NAMALWA (cell line): ENCODE data around the gene GABRB1.

Source experiments
- DNase-seq: peaks from one replicate; pipeline ENCODE4 v3.0.0-alpha.2; 2015; ENCODE audit warnings: low spot score

Gene GABRB1

GRCh38 chr4:47386561-47387235 lies 355.3 kb downstream of the GABRB1 start:
- DNase-seq, result no peak

- no peak for DNase-seq
Measured at GRCh38 chr4:47390428-47391125, 359.2 kb downstream of the GABRB1 start.

- no peak for DNase-seq
Measured at GRCh38 chr4:47391256-47391655, 359.9 kb downstream of the GABRB1 start.

- DNase-seq, result no peak
Measured at GRCh38 chr4:47406408-47406807, 375.0 kb downstream of the GABRB1 start.

- DNase-seq, result no peak
Measured at GRCh38 chr4:47410271-47410670, 378.9 kb downstream of the GABRB1 start.

- peak; percentile 2 for DNase-seq
Measured at GRCh38 chr4:47413521-47413920, 382.2 kb downstream of the GABRB1 start.

- DNase-seq, result no peak
Measured at GRCh38 chr4:47415719-47416118, 384.4 kb downstream of the GABRB1 start.

GRCh38 chr4:47418147-47418546 lies 386.8 kb downstream of the GABRB1 start:
- no peak for DNase-seq

GRCh38 chr4:47419296-47419695 lies 387.9 kb downstream of the GABRB1 start:
- no peak for DNase-seq

GRCh38 chr4:47425628-47426027 lies 394.3 kb downstream of the GABRB1 start:
- no peak for DNase-seq

GRCh38 chr4:47427935-47428334 lies 396.6 kb downstream of the GABRB1 start:
- no peak for DNase-seq

- DNase-seq, result no peak
Measured at GRCh38 chr4:47432749-47433148, 401.4 kb downstream of the GABRB1 start.

GRCh38 chr4:47434931-47435330 lies 403.6 kb downstream of the GABRB1 start:
- no peak for DNase-seq

GRCh38 chr4:47442980-47443379 lies 411.6 kb downstream of the GABRB1 start:
- DNase-seq, result no peak

GRCh38 chr4:47444031-47444430 lies 412.7 kb downstream of the GABRB1 start:
- DNase-seq, result no peak

GRCh38 chr4:47451657-47452056 lies 420.3 kb downstream of the GABRB1 start:
- no peak for DNase-seq

- DNase-seq, result no peak
Measured at GRCh38 chr4:47462799-47463234, 431.4 kb downstream of the GABRB1 start.

GRCh38 chr4:47463235-47463956 lies 432.0 kb downstream of the GABRB1 start, which contains the start of gene COMMD8:
Gene COMMD8 (minus strand): TSS chr4:47463702. CDS start chr4:47463651, 51 bp downstream.
- peak; percentile 99 for DNase-seq

GRCh38 chr4:47465004-47465403 lies 433.6 kb downstream of the GABRB1 start:
- peak; percentile 59 for DNase-seq

GRCh38 chr4:47466056-47466785 lies 434.9 kb downstream of the GABRB1 start:
- no peak for DNase-seq

GRCh38 chr4:47468706-47469365 lies 437.5 kb downstream of the GABRB1 start:
- no peak for DNase-seq

- DNase-seq, result no peak
Measured at GRCh38 chr4:47469951-47470350, 438.6 kb downstream of the GABRB1 start.
